Measurements from ENCODE around the gene BAIAP3.

The BAIAP3 gene

DNA sequence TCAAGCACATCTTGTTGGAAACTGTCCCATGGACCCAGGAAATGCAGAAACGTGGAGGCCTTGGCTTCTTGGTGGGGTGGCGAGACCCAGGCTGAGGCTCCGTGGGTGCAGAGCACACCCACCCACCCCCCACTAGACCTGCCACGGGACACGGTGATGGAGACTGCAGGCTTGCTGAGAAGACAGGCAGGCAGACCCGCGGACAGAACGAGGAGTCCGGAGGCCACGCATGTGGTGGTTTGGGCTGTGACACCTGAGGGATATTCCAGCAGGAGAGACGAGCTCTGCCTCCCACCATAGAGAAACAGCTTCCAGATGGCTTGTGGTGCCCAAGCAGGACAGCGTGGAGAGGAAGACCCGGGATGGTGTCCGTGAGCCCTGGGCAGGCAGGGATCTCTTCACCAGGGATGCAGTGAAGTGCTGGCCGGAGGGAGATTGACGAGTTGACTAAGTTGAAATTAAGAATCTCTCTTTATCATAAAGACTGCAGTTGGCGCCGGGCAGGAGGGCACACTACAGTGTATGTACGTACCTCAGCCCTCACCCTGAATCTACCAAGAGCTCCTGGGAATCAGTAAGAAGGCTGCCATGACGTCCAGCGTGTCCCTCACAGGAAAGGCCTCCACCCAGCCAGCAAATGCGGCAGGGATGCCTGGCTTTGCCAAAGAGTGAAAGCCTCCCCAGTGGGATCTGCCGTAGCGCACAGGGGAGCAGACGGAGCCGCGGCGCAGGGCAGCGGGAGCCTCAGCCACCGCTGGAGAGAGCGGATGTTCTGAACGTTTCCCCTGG is 15.8 kb upstream of the BAIAP3 start:
- TF ChIP-seq, protein P1, sequence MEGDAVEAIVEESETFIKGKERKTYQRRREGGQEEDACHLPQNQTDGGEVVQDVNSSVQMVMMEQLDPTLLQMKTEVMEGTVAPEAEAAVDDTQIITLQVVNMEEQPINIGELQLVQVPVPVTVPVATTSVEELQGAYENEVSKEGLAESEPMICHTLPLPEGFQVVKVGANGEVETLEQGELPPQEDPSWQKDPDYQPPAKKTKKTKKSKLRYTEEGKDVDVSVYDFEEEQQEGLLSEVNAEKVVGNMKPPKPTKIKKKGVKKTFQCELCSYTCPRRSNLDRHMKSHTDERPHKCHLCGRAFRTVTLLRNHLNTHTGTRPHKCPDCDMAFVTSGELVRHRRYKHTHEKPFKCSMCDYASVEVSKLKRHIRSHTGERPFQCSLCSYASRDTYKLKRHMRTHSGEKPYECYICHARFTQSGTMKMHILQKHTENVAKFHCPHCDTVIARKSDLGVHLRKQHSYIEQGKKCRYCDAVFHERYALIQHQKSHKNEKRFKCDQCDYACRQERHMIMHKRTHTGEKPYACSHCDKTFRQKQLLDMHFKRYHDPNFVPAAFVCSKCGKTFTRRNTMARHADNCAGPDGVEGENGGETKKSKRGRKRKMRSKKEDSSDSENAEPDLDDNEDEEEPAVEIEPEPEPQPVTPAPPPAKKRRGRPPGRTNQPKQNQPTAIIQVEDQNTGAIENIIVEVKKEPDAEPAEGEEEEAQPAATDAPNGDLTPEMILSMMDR (IDR thresholded peaks at IDR 0.05): no peak

DNA sequence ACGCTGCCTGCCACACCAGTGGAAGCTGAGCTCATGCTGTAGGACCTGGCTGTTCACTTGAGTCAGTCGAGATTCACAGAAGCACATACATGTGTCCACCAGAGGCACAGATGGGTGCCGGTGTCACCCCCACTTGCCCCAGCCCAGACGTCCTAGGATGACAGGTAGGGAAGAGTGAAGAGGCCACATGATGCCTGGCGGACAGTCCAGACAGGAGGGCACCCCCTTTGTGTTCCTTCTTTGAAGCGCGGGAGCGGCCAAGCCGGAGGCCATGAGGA is 15.2 kb upstream of the BAIAP3 start:
- TF ChIP-seq, protein P1 (IDR thresholded peaks at IDR 0.05): no peak

DNA sequence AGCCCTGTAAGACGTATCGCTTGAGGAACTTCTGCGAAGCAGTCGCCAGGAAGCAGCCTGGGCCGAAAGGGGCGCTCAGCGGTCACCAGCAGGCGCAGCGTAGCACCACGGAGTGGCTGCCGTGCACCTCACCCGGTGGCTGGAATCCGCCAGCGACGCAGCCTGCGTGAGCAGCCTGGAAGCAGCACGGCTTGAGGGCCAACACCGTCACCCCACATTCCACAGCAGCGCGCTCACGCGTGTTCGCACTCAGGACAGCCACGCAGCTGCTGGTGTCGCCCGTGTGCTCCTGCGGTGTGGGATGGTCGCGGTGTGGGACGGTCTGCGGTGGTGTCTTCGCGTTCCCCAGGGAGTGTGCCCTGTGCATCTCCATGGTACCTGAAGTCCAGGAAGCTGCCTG is 14.4 kb upstream of the BAIAP3 start:
- TF ChIP-seq, protein P1 (IDR thresholded peaks at IDR 0.05): no peak

DNA sequence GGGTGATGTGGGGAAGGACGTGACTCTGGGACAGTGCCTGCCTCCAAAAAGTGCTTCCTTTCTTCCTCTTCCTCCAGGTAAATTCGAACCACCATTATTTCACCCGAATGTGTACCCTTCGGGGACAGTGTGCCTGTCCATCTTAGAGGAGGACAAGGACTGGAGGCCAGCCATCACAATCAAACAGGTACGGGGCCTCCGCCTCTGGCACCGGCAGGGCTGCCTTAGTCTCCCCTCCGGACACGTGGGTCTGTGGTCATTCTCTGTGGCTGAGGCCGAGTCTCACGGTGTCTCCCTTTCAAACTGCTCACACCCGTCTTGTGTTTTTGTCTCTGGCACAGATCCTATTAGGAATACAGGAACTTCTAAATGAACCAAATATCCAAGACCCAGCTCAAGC is 13.3 kb upstream of the BAIAP3 start:
- TF ChIP-seq, protein P1 (IDR thresholded peaks at IDR 0.05): no peak

DNA sequence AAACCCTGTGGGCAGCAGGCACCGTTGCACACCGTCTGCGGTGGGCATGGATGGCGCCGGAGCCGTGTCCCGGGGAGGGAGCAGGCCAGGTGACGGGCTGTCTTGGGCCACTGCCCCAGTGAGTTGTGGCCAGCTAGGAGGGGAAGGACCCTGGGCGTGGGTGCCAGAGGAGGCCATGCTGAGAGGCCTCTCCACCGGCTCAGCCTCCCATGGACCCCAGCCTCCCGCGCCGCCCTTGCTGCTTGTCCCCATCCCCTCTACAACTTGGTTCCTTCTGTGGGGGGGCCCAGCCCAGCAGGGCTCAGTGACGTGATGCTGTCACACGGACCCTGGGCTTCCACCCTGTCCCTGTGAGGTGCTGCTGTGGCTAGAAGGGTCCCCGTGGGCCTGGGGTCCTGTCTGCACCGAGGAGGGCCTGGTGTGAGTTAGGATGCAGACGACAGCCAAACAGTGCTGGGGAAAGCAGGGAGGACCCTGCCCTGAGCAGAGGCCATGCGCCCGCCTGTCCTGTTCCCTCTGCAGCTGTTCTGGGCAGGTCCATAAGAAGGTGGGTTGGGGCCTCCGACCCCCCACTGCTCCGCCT is 12.7 kb upstream of the BAIAP3 start:
- TF ChIP-seq, protein P1 (IDR thresholded peaks at IDR 0.05): no peak

DNA sequence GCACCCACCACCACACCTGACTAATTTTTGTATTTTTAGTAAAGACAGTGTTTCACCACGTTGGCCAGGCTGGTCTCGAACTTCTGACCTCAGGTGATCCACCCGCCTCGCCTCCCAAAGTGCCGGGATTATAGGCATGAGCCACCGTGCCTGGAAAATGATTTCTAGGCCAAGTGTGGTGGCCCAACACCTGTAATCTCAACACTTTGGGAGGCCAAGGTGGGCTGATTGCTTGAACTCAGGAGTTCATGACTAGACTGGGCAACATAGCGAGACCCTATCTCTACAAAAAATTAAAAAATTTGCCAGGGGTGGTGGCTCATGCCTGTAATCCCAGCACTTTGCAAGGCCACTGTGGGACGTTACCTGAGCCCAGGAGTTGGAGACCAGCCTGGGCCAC is 11.0 kb upstream of the BAIAP3 start:
- TF ChIP-seq, protein P1 (IDR thresholded peaks at IDR 0.05): no peak

DNA sequence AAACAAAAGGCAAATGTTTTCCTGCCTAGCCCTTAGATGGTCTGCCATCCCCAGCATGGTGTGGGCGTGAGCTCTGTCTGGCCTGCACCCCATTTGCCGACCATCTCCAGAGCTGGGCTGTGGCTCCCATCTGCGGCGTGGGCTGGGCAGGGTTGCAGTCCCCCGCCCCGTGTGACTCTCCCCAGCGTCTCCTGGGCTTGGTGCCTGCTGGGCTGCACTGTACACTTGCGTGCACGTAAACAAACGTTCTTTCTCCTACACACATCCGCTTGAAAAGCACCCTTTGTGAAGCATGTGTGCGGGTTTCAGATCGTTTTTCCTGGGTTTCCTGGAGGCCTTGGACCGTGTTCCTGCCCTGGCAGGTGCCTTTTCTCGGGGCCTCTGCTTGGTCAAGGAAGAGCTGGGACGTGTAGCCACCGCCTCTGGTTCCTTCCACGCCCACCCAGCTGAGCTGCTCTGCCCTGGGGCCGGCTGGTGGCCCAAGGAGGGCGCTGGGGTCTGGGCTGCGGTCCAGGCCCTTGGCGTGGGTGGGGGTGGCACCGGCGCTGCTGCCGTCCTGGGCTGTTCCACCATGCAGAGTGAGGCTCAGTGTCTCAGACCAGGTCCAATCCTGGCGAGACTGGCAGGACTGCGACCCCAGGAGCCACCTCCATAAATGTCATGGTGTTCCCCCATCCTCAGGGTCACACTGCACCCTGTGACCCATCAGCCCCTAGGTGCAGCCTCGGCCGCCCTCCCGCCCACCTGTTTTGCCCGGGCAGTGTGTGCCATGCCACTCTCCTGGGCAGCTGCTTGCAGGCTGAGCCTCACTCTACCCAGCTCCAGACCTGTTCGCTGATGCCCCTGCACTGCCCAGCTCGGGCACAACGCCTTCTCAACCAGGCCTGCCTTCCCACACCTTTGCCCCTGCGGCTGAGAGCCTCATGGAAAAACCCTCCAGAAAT is 9.9 kb upstream of the BAIAP3 start:
- TF ChIP-seq, protein P1 (IDR thresholded peaks at IDR 0.05): no peak
